Natural killer cell treated with Interleukin-12 subunit alpha and Interleukin-12 subunit beta and Interleukin-15 and Interleukin-18, amount 100 ng/mL, for 72 hours (primary cell): ENCODE data around the gene ASB15. TPM values are rescaled to one million over a fixed set of nuclear protein-coding genes. Genes with fewer than 3 reads are reported as not detected.

Source experiments
- total RNA-seq, 2 donors: library from RNA; stranded (reverse); gene quantifications; one replicate each; pipeline ENCODE4 v1.2.3, GENCODE V29; 2022

ASB15 gene
- total RNA-seq, 2 donors from 2014 or later = not detected

Other genes starting within 250 kb of the ASB15 start
- under 1 TPM in 1 of 2 donors, not detected in 1; 0.10 TPM for gene IQUB, start 67.2 kb upstream of the ASB15 start, total RNA-seq
- 10 to 100 TPM; 35.9 to 52.3 TPM for gene NDUFA5, start 44.0 kb upstream of the ASB15 start, total RNA-seq
- gene LMOD2, start 54.0 kb downstream of the ASB15 start, total RNA-seq = not detected
- gene WASL, start 147.2 kb downstream of the ASB15 start, total RNA-seq = 10 to 100 TPM in 1 of 2 donors, 1 to 10 TPM in 1; 6.3 to 10.6 TPM
- gene HYAL4, start 243.3 kb downstream of the ASB15 start, total RNA-seq = not detected